Measurements from ENCODE around the gene RAB26.

The RAB26 gene

DNA sequence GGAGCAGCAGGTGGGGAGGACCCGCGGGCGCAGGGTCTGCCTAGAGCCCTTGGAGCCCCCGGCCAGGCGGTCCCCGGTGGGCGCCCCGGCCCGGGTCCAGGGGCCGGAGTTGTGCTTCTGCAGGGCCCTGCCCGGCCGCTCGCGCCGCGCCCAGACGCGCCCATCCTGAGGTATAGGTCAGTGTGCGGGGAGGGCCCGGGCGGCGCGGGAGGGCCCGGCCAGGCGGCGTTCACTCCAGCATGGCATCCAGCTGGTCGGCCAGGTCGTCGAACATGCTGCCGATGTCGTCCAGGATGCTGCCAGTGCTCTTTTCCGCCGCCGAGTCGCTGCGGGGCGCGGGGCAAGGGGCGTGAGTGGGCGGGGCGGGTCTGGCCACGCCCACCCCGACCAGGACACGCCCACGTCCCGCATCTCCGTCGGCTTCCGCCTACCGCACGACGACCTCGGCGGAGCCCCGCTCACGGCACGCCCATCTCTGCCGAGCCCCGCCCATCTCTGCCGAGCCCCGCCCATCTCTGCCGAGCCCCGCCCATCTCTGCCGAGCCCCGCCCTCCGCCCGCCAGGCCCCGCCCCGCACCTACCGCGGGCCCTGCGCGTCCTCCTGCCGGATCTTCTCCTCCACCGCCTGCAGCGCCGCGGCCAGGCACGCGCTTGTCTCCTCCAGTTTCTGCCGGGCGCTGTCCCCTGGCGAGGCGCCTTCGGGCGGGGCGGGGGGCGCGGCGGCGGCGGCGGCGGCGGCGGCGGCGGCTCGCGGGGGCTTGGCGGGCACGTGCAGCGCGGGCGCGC lies 30.1 kb downstream of the RAB26 start:
- no peak for DNase-seq

DNA sequence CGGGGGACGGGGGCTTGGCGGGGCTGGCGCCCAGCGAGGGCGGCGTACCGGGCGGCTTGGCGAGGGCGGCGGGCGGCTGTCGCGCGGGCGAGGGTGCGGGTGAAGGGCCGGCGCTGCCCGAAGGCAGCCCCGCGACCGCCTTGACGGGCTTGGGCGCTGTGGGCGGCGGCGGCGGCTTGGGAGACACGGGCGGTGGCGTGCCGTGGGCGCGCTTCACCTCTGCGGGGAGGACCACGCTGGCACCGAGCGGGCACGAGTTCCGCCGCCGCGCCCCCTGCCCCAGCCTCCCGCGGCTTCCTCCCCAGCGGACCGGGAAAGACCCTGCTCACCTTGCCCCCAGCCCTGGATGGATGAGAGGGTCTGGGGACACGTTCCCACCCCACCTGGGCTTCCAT lies 30.7 kb downstream of the RAB26 start:
- no peak for DNase-seq

DNA sequence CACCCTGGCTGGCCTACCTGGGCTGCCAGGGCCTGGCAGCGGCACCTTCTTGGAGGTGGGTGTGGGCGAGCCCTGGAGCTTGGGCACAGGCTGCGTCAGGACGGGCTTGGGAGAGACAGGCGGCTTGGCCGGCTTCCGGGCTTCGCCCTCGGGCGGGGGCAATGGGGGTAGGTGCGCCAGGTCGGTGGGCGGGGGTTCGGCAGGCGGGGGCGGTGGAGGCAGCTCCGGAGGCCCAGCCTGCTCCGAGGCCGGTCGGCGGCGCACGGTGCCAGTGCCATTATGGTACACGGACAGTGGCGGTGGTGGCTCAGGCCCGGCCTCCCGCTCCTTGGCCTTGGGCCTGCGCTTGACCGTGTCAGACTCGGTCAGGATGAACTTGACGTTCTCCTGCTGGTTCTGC lies 31.2 kb downstream of the RAB26 start:
- DNase-seq = no peak

DNA sequence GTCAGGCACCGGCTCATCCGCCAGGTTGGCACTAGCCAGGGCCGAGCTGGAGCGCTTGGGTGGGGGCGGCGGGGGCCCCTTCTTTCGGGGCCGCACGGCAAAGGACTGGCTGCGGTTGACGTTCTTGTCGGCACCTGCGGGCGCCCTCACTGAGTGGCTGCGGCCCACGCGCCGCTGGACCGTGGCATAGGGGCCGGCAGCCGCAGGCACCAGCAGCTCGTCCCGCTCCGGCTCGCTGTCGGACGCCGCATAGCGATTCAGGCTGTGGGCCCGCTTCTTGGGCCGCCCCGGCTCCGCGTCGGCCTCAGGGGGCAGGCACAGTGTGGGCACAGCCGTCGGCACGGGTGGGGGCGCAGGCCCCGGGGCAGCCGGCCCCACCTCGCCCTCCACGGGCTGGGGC lies 32.0 kb downstream of the RAB26 start:
- DNase-seq = no peak

DNA sequence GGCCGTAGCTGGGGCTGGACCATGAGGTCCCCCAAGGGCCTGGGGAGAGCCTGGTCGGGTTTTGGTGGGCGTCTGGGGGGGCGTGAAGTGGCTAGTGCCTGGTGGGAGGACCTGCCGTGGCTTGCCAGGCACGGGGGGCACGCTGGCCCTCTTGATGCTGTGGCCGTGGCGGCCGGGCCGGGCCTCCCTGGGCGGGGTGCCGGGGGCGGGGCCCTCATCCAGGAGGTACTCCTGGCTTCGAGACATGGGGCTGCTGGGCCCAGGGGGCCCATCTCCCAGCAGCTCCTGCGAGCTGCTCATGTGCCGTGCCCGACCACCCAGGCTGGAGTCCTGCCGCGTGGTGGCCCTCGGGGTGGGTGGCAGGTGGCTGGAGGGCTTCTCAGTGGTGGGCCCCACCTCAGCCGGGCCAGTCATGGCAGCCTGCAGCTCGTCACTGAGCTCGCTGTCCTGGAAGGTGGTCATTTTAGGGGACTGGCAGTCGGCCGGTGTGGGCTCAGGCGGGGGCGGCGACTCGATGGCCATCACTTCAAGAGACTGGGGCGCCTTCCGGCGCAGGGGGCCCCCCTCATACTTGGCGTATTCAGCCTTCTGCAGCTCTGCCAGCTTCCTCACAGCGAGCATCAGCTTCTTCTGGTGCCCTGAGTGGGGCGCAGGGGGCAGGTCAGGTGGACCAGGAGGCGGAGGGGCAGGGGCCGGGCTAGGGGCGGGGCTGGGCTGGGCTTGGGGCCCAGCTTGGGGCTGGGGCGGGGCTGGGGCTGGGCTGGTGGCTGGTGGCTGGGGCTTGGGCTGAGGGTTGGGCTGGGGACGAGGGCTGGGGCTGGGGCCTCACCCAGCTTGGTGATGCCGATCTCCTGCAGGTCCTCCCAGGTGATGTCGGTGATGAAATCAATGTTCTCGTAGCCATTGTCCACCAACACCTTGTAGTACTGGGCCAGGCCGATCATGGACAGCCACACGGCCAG lies 32.8 kb downstream of the RAB26 start:
- DNase-seq = no peak

DNA sequence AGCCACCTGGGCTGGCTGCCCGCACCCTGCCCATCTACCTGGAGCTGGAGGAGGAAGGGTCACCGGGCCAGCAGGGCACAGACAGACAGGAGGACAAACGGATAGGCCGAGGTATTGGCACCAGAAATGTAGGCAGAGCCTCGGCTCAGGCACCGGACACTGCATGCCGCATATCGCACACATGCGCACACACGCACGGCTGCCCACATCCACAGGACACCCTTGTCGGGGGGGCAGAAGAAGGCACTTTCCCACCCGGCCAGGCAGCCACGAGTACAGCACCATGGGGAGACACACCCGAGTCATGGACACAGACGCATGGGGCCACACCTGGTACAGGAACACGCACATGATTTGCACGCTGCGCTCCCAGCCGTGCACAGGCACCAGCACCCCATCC lies 33.5 kb downstream of the RAB26 start:
- no peak for DNase-seq

GRCh38 chr16:2183671-2184070 lies 35.2 kb downstream of the RAB26 start:
- no peak for DNase-seq

DNA sequence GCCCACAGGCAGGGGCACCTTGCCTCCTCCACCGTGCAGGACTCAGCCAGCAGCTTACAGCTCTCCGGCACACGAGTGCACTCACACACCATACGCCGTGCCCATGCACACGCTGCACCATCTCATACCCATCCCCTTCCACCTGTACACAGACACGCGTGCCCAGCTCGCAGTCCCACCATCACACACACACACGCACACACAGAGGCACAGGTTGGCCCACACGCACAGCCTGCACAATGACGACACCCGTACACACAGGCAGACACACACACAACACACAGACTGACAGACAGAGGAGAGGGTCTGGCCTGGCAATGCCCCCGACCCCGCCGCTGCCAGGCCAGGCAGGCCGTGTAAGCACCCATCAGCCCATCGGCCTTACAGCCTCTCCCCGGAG lies 35.9 kb downstream of the RAB26 start:
- no peak for DNase-seq

- DNase-seq = no peak
Observed at GRCh38 chr16:2184962-2185361, 36.5 kb downstream of the RAB26 start.

GRCh38 chr16:2186064-2186463 lies 37.6 kb downstream of the RAB26 start:
- no peak for DNase-seq

DNA sequence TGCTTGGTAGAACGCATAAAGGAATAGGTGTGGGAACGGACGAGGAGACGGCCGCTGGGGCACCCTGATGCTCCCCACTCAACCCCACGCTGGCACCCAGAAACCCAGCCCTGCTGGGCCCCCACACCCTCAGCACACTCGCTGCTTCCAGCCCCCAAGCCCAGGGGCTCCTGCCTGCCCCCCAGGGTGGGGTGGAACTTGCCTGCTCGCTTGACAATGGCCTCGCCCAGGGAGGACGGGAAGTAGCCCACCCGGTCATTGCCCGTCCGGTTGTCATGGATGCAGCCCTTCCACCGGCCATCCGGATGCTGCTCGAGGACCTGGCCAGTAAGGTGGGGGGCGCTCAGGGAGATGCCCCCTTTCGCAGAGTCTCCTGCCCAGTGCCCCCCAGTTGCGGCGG lies 38.1 kb downstream of the RAB26 start:
- DNase-seq = no peak

DNA sequence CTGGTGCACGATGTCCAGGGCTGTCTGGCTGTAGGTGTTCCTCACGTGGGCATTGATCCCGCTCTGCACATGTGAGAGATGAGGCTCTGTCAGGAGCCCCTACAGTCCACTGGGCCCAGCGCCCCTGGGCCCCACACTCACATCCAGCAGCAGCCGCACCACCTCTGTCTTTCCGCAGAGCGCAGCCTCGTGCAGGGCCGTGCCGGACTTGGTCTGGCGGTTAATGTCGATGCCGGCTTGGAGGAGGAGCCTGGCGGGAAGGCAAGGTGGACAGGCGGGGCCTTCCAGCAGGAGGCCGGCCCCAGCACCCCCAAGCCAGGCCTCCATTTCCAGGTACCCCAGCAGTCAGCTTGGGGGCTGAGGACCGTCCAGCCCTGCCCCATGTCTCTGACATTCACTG lies 38.8 kb downstream of the RAB26 start:
- DNase-seq = no peak

DNA sequence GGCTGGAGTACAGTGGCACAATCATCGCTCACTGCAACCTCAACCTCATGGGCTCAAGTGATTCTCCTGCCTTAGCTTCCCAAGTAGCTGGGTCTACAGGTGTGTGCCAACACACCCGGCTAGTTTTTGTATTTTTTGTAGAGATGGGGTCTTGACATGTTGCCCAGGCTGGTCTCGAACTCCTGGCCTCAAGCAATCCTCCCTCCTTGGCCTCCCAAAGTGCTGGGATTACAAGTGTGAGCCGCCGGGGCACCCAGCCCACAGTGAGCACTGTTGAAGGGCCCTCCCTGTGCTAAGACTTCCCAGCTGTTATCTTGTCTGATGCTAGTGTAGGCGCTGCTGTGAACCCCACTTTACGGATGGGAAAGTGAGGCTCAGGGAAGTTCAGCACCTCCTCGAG lies 40.0 kb downstream of the RAB26 start:
- DNase-seq = no peak

DNA sequence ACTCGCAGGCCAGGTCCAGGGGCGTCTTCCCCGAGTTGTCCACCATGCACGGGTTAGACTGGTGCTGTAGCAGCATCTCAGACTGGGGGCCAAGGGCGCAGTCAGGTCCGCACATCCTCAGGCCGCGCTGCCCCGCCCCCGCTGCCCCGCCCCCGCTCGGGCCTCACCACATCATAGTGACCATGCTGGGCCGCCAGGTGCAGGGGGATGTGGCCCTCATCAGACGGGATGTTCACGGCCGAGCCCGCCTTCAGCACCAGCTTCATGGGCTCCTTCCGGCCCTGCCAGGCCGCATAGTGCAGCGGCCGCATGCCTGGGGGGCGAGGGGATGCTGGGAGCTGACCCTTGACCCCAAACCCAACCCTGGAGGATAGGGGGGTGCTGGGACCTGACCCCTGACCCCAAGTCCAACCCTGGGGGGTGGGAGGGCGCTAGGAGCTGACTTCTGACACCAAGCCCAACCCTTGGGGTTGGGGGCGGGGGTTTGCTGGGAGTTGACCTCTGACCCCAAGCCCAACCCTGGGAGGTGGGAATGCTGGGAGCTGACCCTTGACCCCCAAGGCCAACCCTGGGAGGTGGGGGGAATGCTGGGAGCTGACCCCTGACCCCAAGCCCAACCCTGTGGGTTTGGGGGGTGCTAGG lies 40.9 kb downstream of the RAB26 start:
- DNase-seq = no peak

GRCh38 chr16:2190002-2190658 lies 41.7 kb downstream of the RAB26 start:
- DNase-seq = no peak

- DNase-seq = peak in 9 of 14 donors; percentile 7 to 68 (median 34)
Observed at GRCh38 chr16:2190659-2191445, 42.4 kb downstream of the RAB26 start.

DNA sequence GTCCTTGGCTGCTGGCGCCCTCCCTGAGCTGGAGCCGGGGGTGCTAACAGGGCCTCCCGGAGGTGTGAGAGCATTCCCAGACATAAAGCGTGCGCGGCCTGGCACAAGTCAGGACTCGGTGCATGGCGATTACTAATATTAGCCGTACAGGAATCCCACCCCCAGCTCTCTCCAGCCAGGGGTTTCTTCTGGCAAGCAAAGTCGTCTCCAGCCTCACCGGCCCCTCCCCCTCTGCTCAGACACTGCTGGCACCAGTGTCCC lies 43.0 kb downstream of the RAB26 start:
- DNase-seq = peak in 1 of 14 donors; percentile 50

DNA sequence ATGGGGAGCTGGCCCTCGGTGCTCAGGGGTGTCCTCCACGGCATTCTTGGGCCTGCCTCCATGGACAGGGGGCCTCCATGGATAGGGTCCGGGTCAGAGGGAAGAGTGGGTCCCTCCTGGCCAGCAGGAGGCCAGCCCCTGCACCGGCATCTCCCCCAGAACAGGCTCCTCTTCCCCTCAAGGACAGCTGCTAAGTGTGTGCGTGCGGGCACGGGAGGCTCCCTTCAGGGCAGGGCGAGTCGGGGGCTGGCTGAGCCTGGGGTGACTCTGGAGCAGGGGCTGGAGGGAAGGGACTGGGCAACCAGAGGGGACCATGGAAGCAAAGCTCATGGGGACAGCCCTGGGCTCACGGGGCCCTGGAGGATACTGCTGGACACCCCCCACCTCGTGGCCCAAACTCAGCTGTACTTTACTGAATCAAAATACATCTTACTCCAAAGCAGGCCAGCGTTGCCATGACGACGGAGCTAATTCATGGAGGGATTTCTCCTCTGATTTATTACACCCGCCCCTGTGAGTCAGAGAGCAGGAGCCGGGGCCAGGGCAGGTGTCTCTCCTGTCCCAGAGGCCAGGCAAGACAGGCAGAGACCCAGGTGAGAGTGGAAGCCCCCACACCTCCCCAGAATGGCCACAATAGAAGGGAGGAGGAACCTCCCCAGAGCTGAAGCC lies 45.9 kb downstream of the RAB26 start:
- DNase-seq = no peak

- peak in 1 of 14 donors; percentile 40 for DNase-seq
Observed at GRCh38 chr16:2194852-2195321, 46.5 kb downstream of the RAB26 start.

DNA sequence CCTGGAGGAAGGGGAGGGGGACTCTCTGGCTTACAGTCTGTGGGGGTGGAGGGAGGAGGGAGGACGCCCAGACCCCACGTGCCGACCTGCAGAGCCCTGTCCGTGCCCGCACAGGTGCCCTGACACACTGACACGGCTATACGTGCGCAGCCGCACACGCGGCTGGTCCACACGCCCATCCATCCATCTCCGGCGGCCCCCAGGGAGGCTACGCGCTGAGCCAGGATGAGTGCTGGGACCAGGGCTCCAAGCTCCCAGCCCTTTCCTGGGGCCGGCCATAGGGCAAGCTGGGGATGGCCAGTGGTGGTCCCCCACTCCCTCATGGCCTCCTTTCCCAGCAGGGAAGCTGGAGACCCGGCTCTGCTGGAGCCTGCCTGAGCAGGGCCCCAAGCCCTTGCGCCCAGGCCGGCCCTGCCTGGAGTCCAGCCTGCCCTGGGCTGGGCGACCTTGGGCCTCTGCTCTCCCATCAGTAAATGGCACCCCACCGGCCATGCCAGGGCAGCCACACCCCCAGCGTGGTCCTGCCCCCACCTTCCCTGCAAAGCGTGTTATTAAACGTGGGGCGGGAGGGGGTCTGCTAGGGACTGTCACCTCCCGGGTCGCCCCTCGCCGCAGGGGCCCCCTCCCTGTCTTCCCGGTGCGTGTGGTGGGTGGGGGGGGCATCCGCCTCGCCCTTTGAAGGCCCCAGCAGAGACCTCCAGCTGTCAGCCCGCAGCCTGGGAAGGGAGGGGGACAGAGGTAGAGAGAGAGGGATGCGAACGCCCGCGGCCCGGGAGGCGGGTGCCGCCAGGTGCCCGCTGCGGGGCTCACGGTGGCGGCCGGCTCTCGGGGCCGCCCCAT lies 47.1 kb downstream of the RAB26 start:
- DNase-seq = no peak

All from C1 segment of cervical spinal cord (tissue), 14 donors.